GM19397 (cell line): ENCODE data around the gene FTL.

Experiments
- ATAC-seq: cut with Tn5 transposase; IDR thresholded peaks from one replicate; pipeline ENCODE4 v1.9.1; 2021; ENCODE audit warnings: mild to moderate bottlenecking, moderate library complexity; ENCODE audit not compliant: unreplicated experiment

The FTL gene

DNA sequence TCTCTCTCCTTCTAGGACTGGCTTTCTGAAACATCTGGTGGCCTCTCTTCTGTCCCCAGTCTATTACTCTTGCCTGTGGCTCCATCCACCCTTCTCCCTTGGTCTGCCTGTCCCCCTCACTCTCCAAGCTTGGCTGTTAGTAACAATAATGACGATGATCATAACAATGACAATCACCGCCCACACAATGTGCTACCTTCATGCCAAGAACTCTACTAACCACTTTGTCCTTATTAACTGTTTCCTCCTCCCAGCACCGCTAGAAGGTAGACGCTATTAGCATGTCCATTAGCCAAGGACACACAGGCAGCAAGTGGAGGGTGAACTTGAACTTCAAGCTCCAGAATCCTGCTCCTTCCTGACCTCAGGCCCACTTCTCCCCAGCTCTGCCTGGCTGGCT lies 25.3 kb downstream of the FTL start:
- no peak for ATAC-seq

DNA sequence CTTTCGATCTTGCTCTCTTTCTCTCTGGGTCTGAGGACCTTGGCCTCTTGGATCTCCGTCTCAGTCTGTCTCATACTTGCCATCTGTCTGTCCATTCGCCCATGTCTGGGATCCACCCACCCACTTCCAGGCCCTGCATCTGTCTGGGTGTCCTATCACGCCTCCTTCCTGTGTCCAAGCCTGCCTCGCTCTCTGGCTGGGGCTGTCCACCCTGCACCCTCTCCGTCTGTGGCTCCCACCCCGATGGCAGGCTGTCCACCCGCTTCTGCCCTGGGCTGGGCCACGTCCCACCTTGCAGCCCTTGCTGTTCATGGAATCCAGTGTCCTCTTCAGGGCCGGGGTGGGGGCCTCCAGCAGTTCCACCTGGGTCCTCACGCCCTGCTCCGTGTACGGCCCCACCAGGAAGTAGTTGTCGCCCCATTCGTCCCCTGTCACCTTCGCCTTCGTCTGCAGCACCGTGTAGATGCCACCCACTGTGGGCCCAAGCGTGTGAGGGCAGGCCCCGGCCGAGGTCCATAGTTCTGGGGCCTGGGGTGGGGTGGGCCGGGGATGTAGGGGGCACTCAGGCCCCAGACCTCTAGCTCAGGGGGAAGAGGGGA lies 26.0 kb downstream of the FTL start:
- no peak for ATAC-seq

DNA sequence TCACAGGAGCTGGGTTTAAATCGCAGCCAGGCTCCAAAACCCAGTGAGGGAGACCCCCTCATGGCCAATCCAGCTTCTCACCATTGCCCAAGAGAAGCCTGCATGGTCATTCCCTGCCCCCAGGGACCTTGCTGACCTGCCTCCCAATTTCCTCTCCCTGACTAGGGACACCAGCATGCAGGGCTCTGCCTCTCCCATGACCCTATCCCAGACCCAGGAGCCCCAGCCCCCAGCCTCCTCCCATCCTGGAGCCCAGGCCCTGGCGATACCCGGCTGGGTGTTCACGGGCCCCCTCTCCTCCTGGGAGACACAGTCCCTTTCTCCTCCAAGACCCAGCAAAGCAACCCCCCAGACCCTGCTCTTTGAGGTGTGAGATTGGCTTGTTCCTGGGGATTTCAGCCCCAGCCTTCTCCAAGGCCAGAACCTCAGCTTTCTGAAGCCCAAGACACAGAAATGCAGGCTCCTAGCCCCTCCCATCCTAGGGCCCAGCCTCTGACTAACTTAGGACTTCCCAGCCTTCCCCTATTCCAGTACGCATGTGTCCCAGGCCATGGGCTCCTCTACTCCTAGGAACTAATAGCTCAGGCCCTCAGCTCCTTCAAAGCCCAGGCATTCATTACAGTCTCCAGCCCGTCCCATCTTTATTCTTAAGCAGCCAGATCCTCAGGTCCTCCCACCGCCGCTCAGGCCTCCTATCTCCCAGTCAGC lies 26.9 kb downstream of the FTL start:
- ATAC-seq: no peak

DNA sequence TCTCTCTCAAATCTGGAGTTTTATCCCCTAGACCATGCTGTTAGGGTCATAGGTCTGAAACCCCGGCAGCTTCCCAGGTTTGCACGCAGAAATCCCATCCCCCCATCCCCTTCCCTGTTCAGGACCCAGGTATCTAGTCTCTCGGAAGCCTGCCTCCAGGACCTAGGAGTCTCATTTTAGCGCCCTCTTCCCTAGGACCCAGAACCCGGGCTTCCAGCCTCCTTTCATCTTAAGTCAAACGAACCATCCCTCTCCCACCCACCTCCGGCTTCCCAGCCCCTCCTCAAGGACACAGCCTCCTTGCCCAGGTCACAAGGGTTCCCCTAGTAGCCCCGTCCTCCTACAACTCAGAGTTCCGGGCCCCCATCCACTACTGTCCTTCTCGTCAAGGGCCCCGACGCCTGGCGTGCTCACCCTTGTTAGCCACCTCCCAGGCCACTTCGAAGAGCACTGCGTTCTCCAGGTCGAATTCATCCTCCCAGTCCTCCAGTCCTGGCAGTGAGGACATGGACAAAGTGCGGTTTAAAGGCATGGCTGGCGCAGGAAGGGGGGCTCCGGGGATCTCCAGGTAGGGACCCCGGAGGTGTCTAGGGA lies 27.6 kb downstream of the FTL start:
- no peak for ATAC-seq

DNA sequence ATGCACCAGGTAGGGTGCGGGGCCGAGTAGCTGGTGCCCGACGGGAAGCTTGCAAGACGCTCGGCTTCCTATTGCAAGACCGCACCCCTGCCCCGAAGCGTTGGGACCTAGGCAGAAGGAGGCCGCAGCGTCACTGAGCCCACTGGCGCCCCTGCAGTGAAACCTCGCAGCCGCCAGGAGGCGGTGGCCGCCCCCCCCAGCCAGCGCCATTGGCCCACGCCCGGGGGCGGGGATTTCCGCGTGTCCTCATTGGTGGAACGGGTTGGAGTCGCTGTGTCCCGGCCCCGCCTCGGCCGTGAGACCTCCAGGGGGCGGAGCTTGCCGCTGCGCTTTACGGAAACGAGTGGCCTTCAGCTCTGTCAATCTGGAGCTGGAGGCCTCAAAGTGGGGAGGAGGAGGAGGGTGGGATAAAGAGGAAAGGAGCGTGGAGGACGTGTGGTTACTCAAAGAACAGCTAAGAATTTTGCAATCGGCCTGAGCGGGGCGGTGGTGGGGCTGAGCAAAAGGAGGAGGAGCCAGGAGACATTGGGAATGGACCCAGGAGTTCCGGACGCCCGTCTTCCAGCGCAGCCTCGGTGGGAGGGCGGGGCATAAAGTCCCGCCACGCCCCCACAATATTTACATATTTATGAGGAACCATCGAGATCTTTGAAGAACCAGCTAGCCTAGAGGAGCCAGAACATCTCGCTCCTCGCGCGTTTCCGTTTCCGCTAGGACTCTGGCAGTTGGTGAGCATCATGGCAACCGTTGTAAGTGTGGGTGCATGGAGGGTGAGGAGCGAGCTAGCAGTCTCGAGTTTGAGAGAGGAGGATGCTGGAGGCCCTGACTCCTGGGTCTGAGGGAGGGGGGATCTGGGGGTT lies 28.3 kb downstream of the FTL start, which contains the start of the genes GYS1 and RUVBL2:
Gene GYS1, minus strand, starts transcription at position 135 of the 860 bp plus-strand sequence. CDS start 197 bp downstream, outside the sequence.
Gene RUVBL2, plus strand, starts transcription at position 713 of the 860 bp plus-strand sequence. Its CDS starts 25 bp downstream, at position 738.
- ATAC-seq: peak; percentile 87

DNA sequence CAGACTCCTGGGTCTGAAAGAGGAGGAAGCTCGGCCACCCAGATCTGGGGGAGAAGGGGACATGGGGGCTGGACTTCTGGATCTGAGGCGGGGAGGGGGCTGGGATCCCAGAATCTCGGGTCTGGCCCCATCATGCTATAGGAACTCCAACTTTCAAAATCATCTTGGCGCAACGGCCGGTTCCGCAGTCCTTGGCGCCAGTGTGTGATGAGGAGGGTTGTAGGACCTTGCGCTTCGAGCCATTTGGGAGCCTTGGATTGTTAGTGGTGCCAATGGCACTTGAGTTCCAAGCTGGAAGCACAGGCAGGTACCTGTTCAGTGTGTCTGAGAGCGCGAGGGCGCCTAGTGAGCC lies 28.9 kb downstream of the FTL start:
- no peak for ATAC-seq

DNA sequence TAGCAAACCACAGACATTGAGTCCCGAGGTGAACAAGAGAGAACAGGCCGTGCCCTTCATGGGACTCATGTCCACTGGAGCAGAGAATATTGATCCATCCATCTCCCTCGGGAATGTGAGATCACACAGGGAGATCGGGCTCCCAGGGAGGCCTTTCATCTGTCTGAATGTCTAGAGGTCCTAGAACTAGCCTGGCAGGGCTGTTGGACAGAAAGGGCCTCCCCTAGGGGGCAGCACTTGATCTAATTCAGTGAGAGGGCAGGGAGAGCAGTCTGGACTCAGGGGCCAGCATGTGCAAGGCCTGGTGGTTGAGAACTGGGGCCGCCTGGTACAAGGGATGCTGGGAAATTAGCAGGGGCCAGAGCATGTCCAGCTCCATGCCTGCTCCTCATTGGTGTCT lies 32.9 kb downstream of the FTL start:
- no peak for ATAC-seq

DNA sequence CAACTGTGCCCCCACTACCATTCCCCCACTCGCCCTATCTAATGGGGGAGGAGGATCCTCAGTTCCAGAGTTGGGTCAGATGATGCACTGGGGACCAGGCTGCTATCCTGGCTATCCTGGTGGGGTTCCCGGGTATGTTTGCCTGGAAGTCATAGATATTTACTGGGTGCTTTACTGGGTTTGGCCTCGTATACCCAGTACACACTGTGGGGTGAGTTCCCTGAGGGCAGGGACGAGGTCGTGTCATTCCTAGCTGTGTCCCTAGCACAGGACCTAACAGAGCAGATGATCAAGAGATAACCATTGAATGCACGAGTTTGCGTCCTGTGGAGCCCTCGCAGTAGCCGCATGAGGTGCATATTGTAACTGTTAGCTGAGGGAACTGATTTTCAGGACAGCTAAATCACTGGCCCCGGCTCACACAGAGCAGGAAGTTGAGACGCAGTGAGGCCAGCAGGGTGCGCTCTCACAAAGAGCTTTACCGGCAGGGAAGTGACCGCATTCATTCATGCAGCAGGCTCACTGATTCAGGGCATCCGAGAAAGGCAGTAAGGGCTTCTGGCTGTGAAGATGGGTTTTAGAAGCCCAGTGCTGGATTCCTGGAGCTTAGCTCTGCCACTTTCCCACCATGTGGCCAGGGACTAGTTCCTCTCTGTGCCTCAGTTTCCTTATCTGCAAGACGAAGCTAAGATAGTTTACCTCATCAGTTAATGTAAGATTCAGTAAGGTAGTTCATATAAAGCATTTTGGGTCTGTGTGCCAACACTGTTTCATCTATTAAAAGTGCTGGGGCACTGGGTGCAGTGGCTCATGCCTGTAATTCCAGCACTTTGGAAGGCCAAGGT lies 34.6 kb downstream of the FTL start:
- no peak for ATAC-seq

DNA sequence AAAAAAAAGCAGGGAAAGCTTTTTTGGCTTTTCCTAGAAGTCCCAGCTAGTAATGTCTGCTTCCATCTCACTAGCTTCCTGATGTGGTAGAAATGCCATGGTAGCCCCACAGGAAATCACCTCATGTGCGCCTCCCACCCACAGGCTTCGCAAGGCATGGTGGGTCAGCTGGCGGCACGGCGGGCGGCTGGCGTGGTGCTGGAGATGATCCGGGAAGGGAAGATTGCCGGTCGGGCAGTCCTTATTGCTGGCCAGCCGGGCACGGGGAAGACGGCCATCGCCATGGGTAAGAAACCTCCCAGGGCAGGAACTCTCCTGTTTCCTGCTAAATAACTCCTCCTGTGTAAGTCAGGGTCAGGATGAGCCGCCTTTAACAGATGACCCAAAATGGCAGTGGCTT lies 39.0 kb downstream of the FTL start:
- ATAC-seq: no peak

DNA sequence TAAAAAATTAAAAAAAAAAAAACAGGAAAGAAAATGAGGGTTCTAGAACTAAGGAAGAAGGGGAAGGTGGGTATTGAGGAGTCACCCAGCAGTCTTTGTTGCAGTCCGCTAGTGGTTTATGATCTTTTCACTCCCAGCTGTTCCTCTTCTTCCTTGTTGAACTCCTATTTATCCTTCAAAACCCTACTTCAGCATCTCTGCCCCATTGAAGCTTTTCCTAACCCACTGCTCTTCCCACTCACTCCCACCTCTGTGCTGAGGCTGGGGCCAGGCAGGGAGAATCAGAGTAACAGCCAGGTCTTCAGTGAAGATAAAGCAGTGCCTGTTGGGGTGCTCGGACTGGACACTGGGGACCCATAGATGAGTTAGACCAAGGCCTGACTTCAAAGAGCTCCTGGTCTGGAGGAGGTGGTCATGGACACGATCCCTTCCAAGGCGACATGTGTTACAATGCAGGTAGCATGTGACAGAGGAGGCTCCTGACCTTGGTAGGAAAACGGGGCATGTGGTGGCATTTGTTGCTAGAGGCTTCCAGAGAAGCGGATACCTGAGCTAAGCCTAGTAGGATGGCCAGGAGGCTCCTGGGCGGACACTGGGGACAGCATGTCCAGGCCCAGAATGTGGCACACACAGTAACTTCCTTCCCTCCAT lies 40.0 kb downstream of the FTL start:
- ATAC-seq: no peak

DNA sequence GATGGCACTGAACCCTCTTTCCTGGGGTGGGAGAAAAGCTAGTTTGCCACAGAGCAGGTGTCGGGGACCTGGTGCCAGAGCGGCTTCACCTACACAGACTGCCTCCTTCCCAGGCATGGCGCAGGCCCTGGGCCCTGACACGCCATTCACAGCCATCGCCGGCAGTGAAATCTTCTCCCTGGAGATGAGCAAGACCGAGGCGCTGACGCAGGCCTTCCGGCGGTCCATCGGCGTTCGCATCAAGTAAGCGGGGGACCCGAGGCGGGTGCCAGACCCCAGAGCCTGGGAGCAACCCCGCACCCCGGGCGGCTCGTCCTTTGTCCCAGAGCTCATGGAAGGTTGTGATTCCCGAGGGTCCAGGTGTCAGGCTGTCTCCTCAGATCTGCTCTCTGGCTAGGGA lies 41.8 kb downstream of the FTL start:
- no peak for ATAC-seq

DNA sequence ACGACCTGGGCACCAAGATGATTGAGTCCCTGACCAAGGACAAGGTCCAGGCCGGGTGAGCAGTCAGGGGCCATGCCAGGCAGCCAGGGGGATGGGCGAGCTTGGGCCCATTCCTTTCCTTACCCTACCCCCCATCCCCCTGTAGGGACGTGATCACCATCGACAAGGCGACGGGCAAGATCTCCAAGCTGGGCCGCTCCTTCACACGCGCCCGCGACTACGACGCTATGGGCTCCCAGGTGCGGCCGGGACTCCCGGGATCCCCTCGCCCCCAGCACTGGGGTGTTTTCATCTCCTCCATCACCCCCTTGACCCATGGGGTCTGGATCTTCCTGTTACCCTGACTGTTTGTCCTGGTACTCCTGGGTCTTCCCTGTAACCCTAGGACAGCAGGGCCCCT lies 44.7 kb downstream of the FTL start:
- no peak for ATAC-seq

DNA sequence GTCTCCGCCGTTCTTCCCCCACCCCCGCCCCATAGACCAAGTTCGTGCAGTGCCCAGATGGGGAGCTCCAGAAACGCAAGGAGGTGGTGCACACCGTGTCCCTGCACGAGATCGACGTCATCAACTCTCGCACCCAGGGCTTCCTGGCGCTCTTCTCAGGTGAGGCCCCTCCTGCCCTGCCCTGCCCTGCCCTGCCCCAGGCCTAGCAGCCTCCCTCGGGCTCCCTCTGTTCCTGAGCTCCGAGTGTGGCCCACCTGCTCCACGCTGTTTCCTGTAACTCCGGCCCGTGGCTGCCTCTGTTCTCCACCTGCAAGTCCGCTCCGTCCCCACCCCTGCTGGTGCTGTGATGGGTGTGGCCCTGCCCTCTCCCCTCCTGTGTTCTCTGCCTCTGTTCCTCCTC lies 45.3 kb downstream of the FTL start:
- ATAC-seq: no peak

DNA sequence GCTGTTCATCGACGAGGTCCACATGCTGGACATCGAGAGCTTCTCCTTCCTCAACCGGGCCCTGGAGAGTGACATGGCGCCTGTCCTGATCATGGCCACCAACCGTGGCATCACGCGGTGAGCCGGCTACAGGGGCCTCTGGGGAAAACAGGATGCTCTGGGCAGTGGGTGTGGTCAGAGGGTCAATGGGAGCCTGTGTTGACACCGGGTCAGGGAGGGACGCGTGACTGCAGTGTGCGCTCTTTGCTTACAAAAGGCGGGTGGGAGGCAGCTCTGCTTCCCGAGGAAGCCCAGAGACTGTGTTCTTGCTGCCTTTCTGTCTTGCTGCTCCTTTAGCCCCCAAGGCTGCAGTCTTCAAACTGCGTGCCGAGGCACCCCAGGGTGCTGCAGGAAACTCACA lies 46.1 kb downstream of the FTL start:
- no peak for ATAC-seq

DNA sequence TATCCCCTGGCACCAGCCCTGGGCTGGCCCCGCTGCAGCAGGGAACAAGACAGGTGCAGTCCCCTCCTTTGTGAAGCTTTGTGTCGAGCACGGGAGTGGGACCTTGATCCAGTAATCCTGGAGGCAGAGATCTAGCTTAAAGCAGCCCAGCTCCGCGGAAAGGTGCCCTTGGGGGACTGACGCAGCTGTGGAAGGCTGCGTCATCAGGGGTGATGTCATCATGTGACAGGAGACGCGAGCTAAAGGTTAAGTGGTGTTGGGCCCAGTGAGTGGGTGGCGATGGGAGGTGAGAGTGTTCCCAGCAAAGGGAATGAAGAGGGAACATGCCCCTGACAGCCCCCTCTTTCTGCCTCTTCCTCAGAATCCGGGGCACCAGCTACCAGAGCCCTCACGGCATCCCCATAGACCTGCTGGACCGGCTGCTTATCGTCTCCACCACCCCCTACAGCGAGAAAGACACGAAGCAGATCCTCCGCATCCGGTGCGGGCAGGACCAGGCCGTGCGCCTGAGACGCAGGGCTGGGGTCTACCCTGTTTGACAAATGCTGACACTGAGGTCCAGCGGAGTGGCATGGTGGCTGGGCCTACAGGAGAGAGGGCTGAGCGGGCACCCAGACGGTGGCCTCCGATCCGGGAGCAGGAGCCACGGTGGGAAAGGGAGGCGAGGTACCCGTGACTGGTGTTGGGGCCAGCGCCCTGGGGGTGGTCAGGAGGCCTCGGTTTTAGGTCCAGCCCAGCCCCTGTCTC lies 49.2 kb downstream of the FTL start:
- ATAC-seq: no peak

DNA sequence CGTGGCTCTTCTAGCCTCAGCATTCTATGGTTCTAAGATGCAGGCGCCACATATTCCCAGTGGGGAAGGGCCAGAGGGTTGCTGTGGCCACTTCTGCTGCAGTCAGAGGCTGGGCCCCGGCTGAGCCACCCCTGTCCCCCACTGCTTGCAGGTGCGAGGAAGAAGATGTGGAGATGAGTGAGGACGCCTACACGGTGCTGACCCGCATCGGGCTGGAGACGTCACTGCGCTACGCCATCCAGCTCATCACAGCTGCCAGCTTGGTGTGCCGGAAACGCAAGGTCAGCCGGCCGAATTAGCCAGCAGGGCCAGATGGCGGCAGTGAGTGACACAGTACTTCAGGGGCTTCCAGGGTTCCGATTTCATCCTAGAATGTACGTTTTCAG lies 49.8 kb downstream of the FTL start:
- ATAC-seq: no peak

DNA sequence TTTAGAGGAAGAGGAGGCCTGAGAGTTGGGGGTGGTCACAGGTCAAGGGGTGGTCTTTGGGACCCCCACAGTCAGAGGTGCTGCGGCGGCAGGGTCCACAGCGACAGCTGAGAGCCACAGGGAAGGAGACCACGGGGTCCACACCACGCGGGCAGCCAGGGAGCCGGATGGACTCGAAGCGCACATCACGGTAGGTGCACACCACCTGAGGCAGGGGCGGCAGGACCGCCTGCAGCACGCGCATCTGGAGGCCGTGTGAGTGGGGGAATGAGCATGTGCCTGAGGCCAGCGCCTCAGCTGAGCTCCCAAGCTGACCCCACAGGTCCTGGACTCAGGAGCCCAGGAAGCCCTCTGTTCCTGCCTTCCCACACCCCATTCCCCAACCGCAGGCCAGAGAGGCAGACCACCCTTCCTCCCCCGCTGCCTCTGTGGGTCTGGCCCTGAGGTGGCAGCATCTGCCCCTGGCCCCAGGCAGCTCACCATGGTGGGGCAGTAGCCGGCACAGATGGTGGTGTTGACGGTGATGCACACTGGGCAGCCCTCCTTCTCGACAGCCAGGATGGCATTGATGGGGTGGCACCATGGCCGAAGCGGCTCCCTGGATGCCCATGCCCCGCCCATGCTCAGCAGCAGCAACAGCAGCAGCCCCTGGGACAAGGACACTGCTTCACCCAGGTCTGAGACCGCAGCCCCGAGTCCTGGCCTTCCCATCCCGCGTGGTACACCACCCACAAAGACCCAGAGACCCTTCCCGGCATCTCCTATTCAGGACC lies 51.1 kb downstream of the FTL start:
- ATAC-seq: no peak
